PFSK-1 (cell line): Measurements from ENCODE around the gene ZNF593.

Experiments used
- POLR2AphosphoS5 ChIP-seq: IDR thresholded peaks from 2 replicates; pipeline ENCODE4 v1.6.1; 2012; ENCODE audit warnings: low read depth, mild to moderate bottlenecking, control low read depth, low read length, moderate library complexity
- TF ChIP-seq, protein P1 (sequence below), 2 experiments: IDR thresholded peaks; 2 replicates each; pipeline versions ENCODE4 v1.6.1 to v1.8.0; 2011 to 2012; ENCODE audit warnings: low read depth in 2 of 2, low read length in 2 of 2, control low read depth in 1 of 2, inconsistent platforms in 1 of 2, mild to moderate bottlenecking in 1 of 2, moderate library complexity in 1 of 2; ENCODE audit not compliant: insufficient read depth in 1 of 2

DNA sequence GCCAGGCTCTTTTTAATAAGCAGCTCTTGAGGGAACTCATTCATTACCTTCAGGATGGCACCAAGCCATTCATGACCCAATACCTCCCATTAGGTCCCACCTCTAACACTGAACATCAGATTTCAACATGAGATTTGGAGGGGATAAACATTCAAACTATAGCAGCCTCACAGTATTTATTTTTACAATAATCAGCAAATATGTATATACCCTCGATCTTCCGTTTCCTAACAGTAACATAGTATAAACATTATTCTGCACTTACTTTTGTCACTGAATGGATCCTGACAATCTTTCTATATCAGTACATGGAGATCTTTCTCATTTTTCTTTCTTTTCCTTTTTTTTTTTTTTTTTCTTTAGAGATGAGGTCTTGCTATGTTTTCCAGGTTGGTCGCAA lies 26.1 kb downstream of the ZNF593 start:
- TF ChIP-seq, protein P1, sequence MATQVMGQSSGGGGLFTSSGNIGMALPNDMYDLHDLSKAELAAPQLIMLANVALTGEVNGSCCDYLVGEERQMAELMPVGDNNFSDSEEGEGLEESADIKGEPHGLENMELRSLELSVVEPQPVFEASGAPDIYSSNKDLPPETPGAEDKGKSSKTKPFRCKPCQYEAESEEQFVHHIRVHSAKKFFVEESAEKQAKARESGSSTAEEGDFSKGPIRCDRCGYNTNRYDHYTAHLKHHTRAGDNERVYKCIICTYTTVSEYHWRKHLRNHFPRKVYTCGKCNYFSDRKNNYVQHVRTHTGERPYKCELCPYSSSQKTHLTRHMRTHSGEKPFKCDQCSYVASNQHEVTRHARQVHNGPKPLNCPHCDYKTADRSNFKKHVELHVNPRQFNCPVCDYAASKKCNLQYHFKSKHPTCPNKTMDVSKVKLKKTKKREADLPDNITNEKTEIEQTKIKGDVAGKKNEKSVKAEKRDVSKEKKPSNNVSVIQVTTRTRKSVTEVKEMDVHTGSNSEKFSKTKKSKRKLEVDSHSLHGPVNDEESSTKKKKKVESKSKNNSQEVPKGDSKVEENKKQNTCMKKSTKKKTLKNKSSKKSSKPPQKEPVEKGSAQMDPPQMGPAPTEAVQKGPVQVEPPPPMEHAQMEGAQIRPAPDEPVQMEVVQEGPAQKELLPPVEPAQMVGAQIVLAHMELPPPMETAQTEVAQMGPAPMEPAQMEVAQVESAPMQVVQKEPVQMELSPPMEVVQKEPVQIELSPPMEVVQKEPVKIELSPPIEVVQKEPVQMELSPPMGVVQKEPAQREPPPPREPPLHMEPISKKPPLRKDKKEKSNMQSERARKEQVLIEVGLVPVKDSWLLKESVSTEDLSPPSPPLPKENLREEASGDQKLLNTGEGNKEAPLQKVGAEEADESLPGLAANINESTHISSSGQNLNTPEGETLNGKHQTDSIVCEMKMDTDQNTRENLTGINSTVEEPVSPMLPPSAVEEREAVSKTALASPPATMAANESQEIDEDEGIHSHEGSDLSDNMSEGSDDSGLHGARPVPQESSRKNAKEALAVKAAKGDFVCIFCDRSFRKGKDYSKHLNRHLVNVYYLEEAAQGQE (IDR thresholded peaks at IDR 0.05; ENCODE audit: insufficient read depth in 1 of 2, low read depth in 2 of 2, low read length in 2 of 2) = no peak
- no peak for TF ChIP-seq POLR2AphosphoS5
